A673 (cell line): Measurements from ENCODE around the gene MAN1B1.

ENCODE experiments used
- EZH2 ChIP-seq: fragments of 200-600 bp; sonication (generic); IDR thresholded peaks from 2 replicates; pipeline ENCODE4 v1.6.1; 2017; ENCODE audit warnings: borderline replicate concordance, low read depth, mild to moderate bottlenecking, mixed read lengths, antibody characterized with exemption, low read length; ENCODE audit not compliant: poor library complexity, severe bottlenecking
- TF ChIP-seq, protein P1 (sequence below): fragments of 300-800, 200-600 bp; sonication (generic); conservative IDR thresholded peaks from 2 replicates; pipeline ENCODE4 v1.5.1; 2017; ENCODE audit warnings: low read depth, mild to moderate bottlenecking, antibody characterized with exemption, low read length, moderate library complexity, mixed read lengths

DNA sequence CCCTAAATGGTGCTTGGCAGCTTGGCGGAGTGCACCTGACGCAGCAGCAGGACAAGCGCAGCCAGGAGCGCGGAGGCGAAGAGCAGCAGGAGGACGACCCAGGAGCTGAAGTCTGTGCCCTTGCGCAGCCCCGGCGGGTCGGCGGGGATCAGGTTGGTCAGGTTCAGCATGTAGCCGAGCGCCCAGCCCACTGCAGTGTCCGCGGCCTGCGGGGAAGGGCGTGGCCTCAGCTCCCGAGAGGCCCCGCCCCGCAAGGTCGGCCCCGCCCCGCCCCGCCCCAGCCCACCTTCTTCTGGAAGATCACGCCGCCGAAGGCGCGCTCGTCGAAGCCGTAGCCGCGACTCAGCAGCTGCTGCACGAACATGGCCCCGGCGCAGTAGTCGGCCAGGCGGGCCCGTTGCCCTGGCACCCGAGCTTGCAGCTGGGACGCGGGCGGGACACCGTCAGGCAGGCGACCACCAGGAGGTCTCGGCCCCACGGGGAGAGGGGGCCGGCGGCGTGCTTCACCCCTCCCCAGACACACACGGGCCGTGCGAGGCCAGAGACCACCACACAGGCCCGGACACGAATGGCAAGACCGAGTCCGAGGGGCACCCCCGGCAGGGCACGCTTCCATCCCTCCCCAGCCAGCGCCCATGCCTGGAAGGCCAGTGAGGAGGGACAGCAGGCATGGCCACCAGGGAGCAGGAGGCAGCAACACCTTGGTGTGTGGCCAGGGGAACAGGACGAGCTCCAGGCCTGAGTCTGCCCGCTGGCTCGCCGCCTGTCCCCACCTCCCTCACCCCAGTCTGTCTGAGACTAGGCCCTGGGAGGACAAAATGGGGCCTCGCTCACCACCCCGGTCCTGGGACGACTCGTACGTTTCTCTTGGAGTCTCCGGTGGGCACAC is 37.9 kb upstream of the MAN1B1 start:
- TF ChIP-seq, protein P1, sequence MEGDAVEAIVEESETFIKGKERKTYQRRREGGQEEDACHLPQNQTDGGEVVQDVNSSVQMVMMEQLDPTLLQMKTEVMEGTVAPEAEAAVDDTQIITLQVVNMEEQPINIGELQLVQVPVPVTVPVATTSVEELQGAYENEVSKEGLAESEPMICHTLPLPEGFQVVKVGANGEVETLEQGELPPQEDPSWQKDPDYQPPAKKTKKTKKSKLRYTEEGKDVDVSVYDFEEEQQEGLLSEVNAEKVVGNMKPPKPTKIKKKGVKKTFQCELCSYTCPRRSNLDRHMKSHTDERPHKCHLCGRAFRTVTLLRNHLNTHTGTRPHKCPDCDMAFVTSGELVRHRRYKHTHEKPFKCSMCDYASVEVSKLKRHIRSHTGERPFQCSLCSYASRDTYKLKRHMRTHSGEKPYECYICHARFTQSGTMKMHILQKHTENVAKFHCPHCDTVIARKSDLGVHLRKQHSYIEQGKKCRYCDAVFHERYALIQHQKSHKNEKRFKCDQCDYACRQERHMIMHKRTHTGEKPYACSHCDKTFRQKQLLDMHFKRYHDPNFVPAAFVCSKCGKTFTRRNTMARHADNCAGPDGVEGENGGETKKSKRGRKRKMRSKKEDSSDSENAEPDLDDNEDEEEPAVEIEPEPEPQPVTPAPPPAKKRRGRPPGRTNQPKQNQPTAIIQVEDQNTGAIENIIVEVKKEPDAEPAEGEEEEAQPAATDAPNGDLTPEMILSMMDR = no peak
- TF ChIP-seq EZH2 = no peak
